SU-DHL-6 (cell line): ENCODE measurements around the gene NTRK1.

Experiments
- H2AFZ ChIP-seq: fragments of 200-600 bp; sonication (generic); 2 replicates; pipeline ENCODE4 v1.6.1; 2014; ENCODE audit warnings: low read depth, mild to moderate bottlenecking, moderate library complexity, mixed read lengths, antibody characterized with exemption, low read length; ENCODE audit not compliant: severe bottlenecking
- H3F3A ChIP-seq: fragments of 200-600 bp; shearing (Covaris generic); 2 replicates; pipeline ENCODE4 v1.6.0; 2016; ENCODE audit warnings: antibody characterized with exemption, mild to moderate bottlenecking; ENCODE audit not compliant: insufficient read depth
- H3K27ac ChIP-seq: fragments of 200-600 bp; sonication (generic); 2 replicates; pipeline ENCODE4 v1.5.1; 2016; ENCODE audit warnings: low read depth, mild to moderate bottlenecking, low read length, moderate library complexity, mixed read lengths
- H3K27me3 ChIP-seq: fragments of 200-600 bp; sonication (generic), shearing (Covaris generic); 2 replicates; pipeline ENCODE4 v1.6.0; 2014; ENCODE audit warnings: mild to moderate bottlenecking, low read length
- H3K36me3 ChIP-seq: fragments of 200-600 bp; sonication (generic); 2 replicates; pipeline ENCODE4 v1.6.1; 2014; ENCODE audit warnings: mild to moderate bottlenecking, low read length, mixed read lengths
- H3K4me2 ChIP-seq: fragments of 300-600, 200-600 bp; shearing (Covaris generic), sonication (generic); 2 replicates; pipeline ENCODE4 v1.6.0; 2014; ENCODE audit warnings: low read length, low read depth, mild to moderate bottlenecking; ENCODE audit not compliant: poor library complexity, severe bottlenecking
- H3K4me3 ChIP-seq: fragments of 200-600 bp; sonication (generic); 2 replicates; pipeline ENCODE4 v1.5.1; 2014; ENCODE audit warnings: antibody characterized with exemption, low read length, mild to moderate bottlenecking, mixed read lengths; ENCODE audit not compliant: insufficient read depth, poor library complexity, severe bottlenecking
- H3K79me2 ChIP-seq: fragments of 200-600 bp; sonication (generic); 2 replicates; pipeline ENCODE4 v1.6.1; 2014; ENCODE audit warnings: mild to moderate bottlenecking, low read length, moderate library complexity; ENCODE audit not compliant: insufficient read depth
- H3K9ac ChIP-seq: fragments of 200-600 bp; sonication (generic); 2 replicates; pipeline ENCODE4 v1.7.0; 2014; ENCODE audit warnings: mild to moderate bottlenecking, low read length
- H3K9me2 ChIP-seq: fragments of 200-600 bp; sonication (generic); replicated peaks from 2 replicates; pipeline ENCODE4 v1.6.1; 2014; ENCODE audit warnings: low read length; ENCODE audit not compliant: insufficient read depth
- H3K9me3 ChIP-seq: fragments of 200-600 bp; sonication (generic); 2 replicates; pipeline ENCODE4 v1.6.1; 2014; ENCODE audit warnings: low read length, mixed read lengths; ENCODE audit not compliant: insufficient read depth
- H4K20me1 ChIP-seq: fragments of 200-600 bp; sonication (generic); 2 replicates; pipeline ENCODE4 v1.6.1; 2014; ENCODE audit warnings: low read depth, mild to moderate bottlenecking, antibody characterized with exemption, low read length, moderate library complexity, mixed read lengths
- CTCF ChIP-seq: fragments of 200-600 bp; sonication (generic); IDR thresholded peaks from one replicate; pipeline ENCODE4 v1.5.1; 2017; ENCODE audit warnings: antibody characterized with exemption, mild to moderate bottlenecking, low read length, moderate library complexity; ENCODE audit not compliant: insufficient read depth, poor library complexity, severe bottlenecking
- EZH2phosphoT487 ChIP-seq: fragments of 200-600 bp; sonication (generic), shearing (Covaris generic); conservative IDR thresholded peaks from 2 replicates; pipeline ENCODE4 v1.6.1; 2018; ENCODE audit warnings: mild to moderate bottlenecking, antibody characterized with exemption, low read length, moderate library complexity, mixed read lengths

Gene NTRK1

GRCh38 chr1:156860628-156861423 is at the start of gene NTRK1:
TSS of gene NTRK1 (plus strand) at chr1:156860865. CDS start at chr1:156860935, 70 bp downstream.
- Histone ChIP-seq H2AFZ (peak within 1 kb of the TSS; percentile 66), H3K79me2 (no peaks in the 10 kb centered on the region), H3K9me2 (no peaks in the 10 kb centered on the region), H4K20me1 (no peaks in the 10 kb centered on the region), H3K4me3 (peak within 1 kb of the TSS; percentile 48), H3K4me2 (peak within 1 kb of the TSS; percentile 57), H3K27me3 (no peaks in the 10 kb centered on the region), H3K9me3 (no peaks in the 10 kb centered on the region), H3F3A (no peaks in the 10 kb centered on the region), H3K27ac (no peak within 1 kb of the TSS), H3K36me3 (no peaks in the 10 kb centered on the region), H3K9ac (peak within 1 kb of the TSS; percentile 21; the same call in 1 of the 2 replicates)
- TF ChIP-seq EZH2phosphoT487 (no peak), CTCF (no peak)

- Histone ChIP-seq H2AFZ (no peak overlapping the region), H3K9me2 (no peaks in the 10 kb centered on the region), H3K36me3 (no peaks in the 10 kb centered on the region), H3K9ac (no peak overlapping the region), H3K4me3 (no peak overlapping the region), H3K9me3 (no peaks in the 10 kb centered on the region), H4K20me1 (no peaks in the 10 kb centered on the region), H3F3A (no peaks in the 10 kb centered on the region), H3K27me3 (no peaks in the 10 kb centered on the region), H3K27ac (no peak overlapping the region), H3K4me2 (no peak overlapping the region), H3K79me2 (no peaks in the 10 kb centered on the region)
- TF ChIP-seq CTCF (no peak), EZH2phosphoT487 (no peak)
Measured at GRCh38 chr1:156811168-156811567, 49.5 kb upstream of the NTRK1 start.

- H3K4me2 ChIP-seq, result no peak overlapping the region
- no peaks in the 10 kb centered on the region for H3K27me3 ChIP-seq
- no peaks in the 10 kb centered on the region for H3F3A ChIP-seq
- no peaks in the 10 kb centered on the region for H3K9me2 ChIP-seq
- H3K9me3 ChIP-seq, result no peaks in the 10 kb centered on the region
- H3K4me3 ChIP-seq, result no peak overlapping the region
- TF ChIP-seq CTCF (no peak), EZH2phosphoT487 (no peak)
- H3K79me2 ChIP-seq, result no peaks in the 10 kb centered on the region
- H3K27ac ChIP-seq, result no peak overlapping the region
- H4K20me1 ChIP-seq, result no peaks in the 10 kb centered on the region
- no peak overlapping the region for H3K9ac ChIP-seq
- no peak overlapping the region for H2AFZ ChIP-seq
- H3K36me3 ChIP-seq, result no peaks in the 10 kb centered on the region
Measured at GRCh38 chr1:156812293-156812990, 48.2 kb upstream of the NTRK1 start.
